ENCODE measurements around the gene RIPPLY3.

Gene RIPPLY3

GRCh38 chr21:37028570-37028969, 22.1 kb downstream of the RIPPLY3 start:
- H3K23ac ChIP-seq (ENCODE audit: low read depth, low read length, poor library complexity): no peak overlapping the region
- H3K79me1 ChIP-seq (ENCODE audit: low read depth, low read length): no peaks in the 10 kb centered on the region
- no peak overlapping the region for H3K14ac ChIP-seq (ENCODE audit: low read length)
- H4K8ac ChIP-seq (ENCODE audit: low read depth, low read length): no peak overlapping the region
- no peaks in the 10 kb centered on the region for H3K9me3 ChIP-seq (replicated peaks in 1 of 2; ENCODE audit: control insufficient read depth in 2 of 2, insufficient read depth in 1 of 2, low read depth in 1 of 2, low read length in 2 of 2)
- H3K4me2 ChIP-seq (ENCODE audit: insufficient read depth, low read length, poor library complexity, severe bottlenecking): no peak overlapping the region
- H3K4me3 ChIP-seq (ENCODE audit: low read length in 2 of 2): no peak overlapping the region
- H3K4me1 ChIP-seq (ENCODE audit: control insufficient read depth in 2 of 2, insufficient read depth in 1 of 2, low read depth in 1 of 2, low read length in 2 of 2): peaks cover 0 to 1% of the 10 kb centered on the region in 2 donors
- H3K4ac ChIP-seq (ENCODE audit: low read length): no peak overlapping the region
- H4K91ac ChIP-seq (ENCODE audit: low read depth, low read length, poor library complexity): no peak overlapping the region
- H2BK12ac ChIP-seq (ENCODE audit: low read length): no peak overlapping the region
- H3K9ac ChIP-seq (ENCODE audit: low read depth, low read length, poor library complexity): no peak overlapping the region
- H2AFZ ChIP-seq (ENCODE audit: low read length): no peak overlapping the region
- no peak overlapping the region for H2BK15ac ChIP-seq (ENCODE audit: low read length)
- H3K27me3 ChIP-seq (ENCODE audit: control insufficient read depth in 3 of 3, insufficient read depth in 3 of 3, low read depth in 1 of 3, low read length in 3 of 3): no peaks in the 10 kb centered on the region
- WGBS, 2 donors (ENCODE audit: extremely low coverage in 2 of 2, insufficient read length in 2 of 2, insufficient replicate concordance in 1 of 2): no CpG with 5 or more reads among the region's 4 CpGs
- H3K36me3 ChIP-seq (replicated peaks in 1 of 2; ENCODE audit: control insufficient read depth in 2 of 2, insufficient read depth in 2 of 2, low read length in 2 of 2): no peaks in the 10 kb centered on the region
- H3K27ac ChIP-seq (replicated peaks; ENCODE audit: low read length): no peak overlapping the region
- DNase-seq (ENCODE audit: low spot score): no peak
- H3K18ac ChIP-seq (ENCODE audit: low read length): no peak overlapping the region
- no peak overlapping the region for H2BK120ac ChIP-seq (ENCODE audit: low read depth, low read length)
- no peak overlapping the region for H2BK5ac ChIP-seq (ENCODE audit: low read length)
- no peak overlapping the region for H2AK5ac ChIP-seq (ENCODE audit: low read depth, low read length)

- H3K9ac ChIP-seq (ENCODE audit: low read depth, low read length, poor library complexity): no peak overlapping the region
- WGBS, 2 donors (ENCODE audit: extremely low coverage in 2 of 2, insufficient read length in 2 of 2, insufficient replicate concordance in 1 of 2): no CpG with 5 or more reads among the region's 4 CpGs
- H3K27ac ChIP-seq (replicated peaks; ENCODE audit: low read length): no peak overlapping the region
- no peak overlapping the region for H3K23ac ChIP-seq (ENCODE audit: low read depth, low read length, poor library complexity)
- H2AFZ ChIP-seq (ENCODE audit: low read length): no peak overlapping the region
- H3K4me3 ChIP-seq (ENCODE audit: low read length in 2 of 2): no peak overlapping the region
- no peak overlapping the region for H3K14ac ChIP-seq (ENCODE audit: low read length)
- no peak for DNase-seq (ENCODE audit: low spot score)
- no peak overlapping the region for H2BK12ac ChIP-seq (ENCODE audit: low read length)
- H3K18ac ChIP-seq (ENCODE audit: low read length): no peak overlapping the region
- peaks cover 0 to 1% of the 10 kb centered on the region in 2 donors for H3K4me1 ChIP-seq (ENCODE audit: control insufficient read depth in 2 of 2, insufficient read depth in 1 of 2, low read depth in 1 of 2, low read length in 2 of 2)
- no peak overlapping the region for H4K8ac ChIP-seq (ENCODE audit: low read depth, low read length)
- H3K79me1 ChIP-seq (ENCODE audit: low read depth, low read length): no peaks in the 10 kb centered on the region
- H3K4ac ChIP-seq (ENCODE audit: low read length): no peak overlapping the region
- H3K27me3 ChIP-seq (ENCODE audit: control insufficient read depth in 3 of 3, insufficient read depth in 3 of 3, low read depth in 1 of 3, low read length in 3 of 3): no peaks in the 10 kb centered on the region
- no peak overlapping the region for H4K91ac ChIP-seq (ENCODE audit: low read depth, low read length, poor library complexity)
- H2BK120ac ChIP-seq (ENCODE audit: low read depth, low read length): no peak overlapping the region
- no peaks in the 10 kb centered on the region for H3K9me3 ChIP-seq (replicated peaks in 1 of 2; ENCODE audit: control insufficient read depth in 2 of 2, insufficient read depth in 1 of 2, low read depth in 1 of 2, low read length in 2 of 2)
- H3K4me2 ChIP-seq (ENCODE audit: insufficient read depth, low read length, poor library complexity, severe bottlenecking): no peak overlapping the region
- H2BK5ac ChIP-seq (ENCODE audit: low read length): no peak overlapping the region
- no peak overlapping the region for H2BK15ac ChIP-seq (ENCODE audit: low read length)
- H2AK5ac ChIP-seq (ENCODE audit: low read depth, low read length): no peak overlapping the region
- no peaks in the 10 kb centered on the region for H3K36me3 ChIP-seq (replicated peaks in 1 of 2; ENCODE audit: control insufficient read depth in 2 of 2, insufficient read depth in 2 of 2, low read length in 2 of 2)
Measured at GRCh38 chr21:37030864-37031263, 24.4 kb downstream of the RIPPLY3 start.

- H3K9me3 ChIP-seq (replicated peaks in 1 of 2; ENCODE audit: control insufficient read depth in 2 of 2, insufficient read depth in 1 of 2, low read depth in 1 of 2, low read length in 2 of 2): no peaks in the 10 kb centered on the region
- no peaks in the 10 kb centered on the region for H3K36me3 ChIP-seq (replicated peaks in 1 of 2; ENCODE audit: control insufficient read depth in 2 of 2, insufficient read depth in 2 of 2, low read length in 2 of 2)
- H2BK5ac ChIP-seq (ENCODE audit: low read length): no peak overlapping the region
- H3K4ac ChIP-seq (ENCODE audit: low read length): no peak overlapping the region
- no peaks in the 10 kb centered on the region for H3K79me1 ChIP-seq (ENCODE audit: low read depth, low read length)
- no peak overlapping the region for H4K91ac ChIP-seq (ENCODE audit: low read depth, low read length, poor library complexity)
- no peak overlapping the region for H2AFZ ChIP-seq (ENCODE audit: low read length)
- no CpG with 5 or more reads among the region's 5 CpGs for WGBS, 2 donors (ENCODE audit: extremely low coverage in 2 of 2, insufficient read length in 2 of 2, insufficient replicate concordance in 1 of 2)
- peaks cover 0 to 1% of the 10 kb centered on the region in 2 donors for H3K4me1 ChIP-seq (ENCODE audit: control insufficient read depth in 2 of 2, insufficient read depth in 1 of 2, low read depth in 1 of 2, low read length in 2 of 2)
- H3K27ac ChIP-seq (replicated peaks; ENCODE audit: low read length): no peak overlapping the region
- no peak overlapping the region for H3K4me3 ChIP-seq (ENCODE audit: low read length in 2 of 2)
- H3K9ac ChIP-seq (ENCODE audit: low read depth, low read length, poor library complexity): no peak overlapping the region
- no peak overlapping the region for H3K23ac ChIP-seq (ENCODE audit: low read depth, low read length, poor library complexity)
- no peak overlapping the region for H3K4me2 ChIP-seq (ENCODE audit: insufficient read depth, low read length, poor library complexity, severe bottlenecking)
- DNase-seq (ENCODE audit: low spot score): no peak
- no peak overlapping the region for H2BK12ac ChIP-seq (ENCODE audit: low read length)
- no peak overlapping the region for H2AK5ac ChIP-seq (ENCODE audit: low read depth, low read length)
- no peak overlapping the region for H3K18ac ChIP-seq (ENCODE audit: low read length)
- no peak overlapping the region for H2BK120ac ChIP-seq (ENCODE audit: low read depth, low read length)
- H3K27me3 ChIP-seq (ENCODE audit: control insufficient read depth in 3 of 3, insufficient read depth in 3 of 3, low read depth in 1 of 3, low read length in 3 of 3): no peaks in the 10 kb centered on the region
- H2BK15ac ChIP-seq (ENCODE audit: low read length): no peak overlapping the region
- no peak overlapping the region for H4K8ac ChIP-seq (ENCODE audit: low read depth, low read length)
- H3K14ac ChIP-seq (ENCODE audit: low read length): no peak overlapping the region
Measured at GRCh38 chr21:37032293-37032692, 25.8 kb downstream of the RIPPLY3 start.

- Histone ChIP-seq H2BK12ac (ENCODE audit: low read length) (no peak overlapping the region), H4K91ac (ENCODE audit: low read depth, low read length, poor library complexity) (no peak overlapping the region), H3K9ac (ENCODE audit: low read depth, low read length, poor library complexity) (no peak overlapping the region), H2BK5ac (ENCODE audit: low read length) (no peak overlapping the region), H3K79me1 (ENCODE audit: low read depth, low read length) (no peaks in the 10 kb centered on the region), H3K4ac (ENCODE audit: low read length) (no peak overlapping the region), H4K8ac (ENCODE audit: low read depth, low read length) (no peak overlapping the region), H3K18ac (ENCODE audit: low read length) (no peak overlapping the region), H3K23ac (ENCODE audit: low read depth, low read length, poor library complexity) (no peak overlapping the region), H3K4me3 (ENCODE audit: low read length in 2 of 2) (no peak overlapping the region), H2BK15ac (ENCODE audit: low read length) (no peak overlapping the region), H3K14ac (ENCODE audit: low read length) (no peak overlapping the region), H3K9me3 (replicated peaks in 1 of 2; ENCODE audit: control insufficient read depth in 2 of 2, insufficient read depth in 1 of 2, low read depth in 1 of 2, low read length in 2 of 2) (no peaks in the 10 kb centered on the region), H2BK120ac (ENCODE audit: low read depth, low read length) (no peak overlapping the region), H3K27me3 (ENCODE audit: control insufficient read depth in 3 of 3, insufficient read depth in 3 of 3, low read depth in 1 of 3, low read length in 3 of 3) (no peaks in the 10 kb centered on the region), H3K4me1 (ENCODE audit: control insufficient read depth in 2 of 2, insufficient read depth in 1 of 2, low read depth in 1 of 2, low read length in 2 of 2) (peaks cover 0 to 1% of the 10 kb centered on the region in 2 donors), H3K27ac (replicated peaks; ENCODE audit: low read length) (no peak overlapping the region), H2AK5ac (ENCODE audit: low read depth, low read length) (no peak overlapping the region), H2AFZ (ENCODE audit: low read length) (no peak overlapping the region), H3K36me3 (replicated peaks in 1 of 2; ENCODE audit: control insufficient read depth in 2 of 2, insufficient read depth in 2 of 2, low read length in 2 of 2) (no peaks in the 10 kb centered on the region), H3K4me2 (ENCODE audit: insufficient read depth, low read length, poor library complexity, severe bottlenecking) (no peak overlapping the region)
- no peak for DNase-seq (ENCODE audit: low spot score)
- no CpG with 5 or more reads among the region's 4 CpGs for WGBS, 2 donors (ENCODE audit: extremely low coverage in 2 of 2, insufficient read length in 2 of 2, insufficient replicate concordance in 1 of 2)
Measured at GRCh38 chr21:37032877-37033471, 26.5 kb downstream of the RIPPLY3 start.
